PC-3 (cell line): ENCODE measurements around the gene FLNC. TPM values are rescaled to one million over a fixed set of nuclear protein-coding genes. Genes with fewer than 3 reads are reported as not detected.

Experiments used
- ATAC-seq: fragments of 200-7000 bp; cut with Tn5 transposase; 2 replicates; pipeline ENCODE4 v1.9.1; 2020; ENCODE audit warnings: mild to moderate bottlenecking, moderate library complexity
- BruUV-seq: library from RNA; stranded (reverse); fragments of 400-500 nt; replicated peaks from 2 replicates; lab custom pipeline; 2021; lab: Mats Ljungman, UMichigan
- CTCF ChIA-PET: fragments of 300-600 bp; sonication (Branson Sonifier 250); formaldehyde crosslinking; loops from one replicate; lab custom pipeline; 2022; ENCODE audit warnings: antibody characterized with exemption; lab: Charles Lee
- POLR2A ChIA-PET: fragments of 300-600 bp; sonication (Branson Sonifier 250); formaldehyde crosslinking; loops from one replicate; lab custom pipeline; 2022; ENCODE audit warnings: antibody characterized with exemption; ENCODE audit not compliant: unreplicated experiment; lab: Charles Lee
- DNase-seq: peaks from one replicate; pipeline ENCODE4 v3.0.0-alpha.2; 2015
- H2AFZ ChIP-seq: fragments of 300-600 bp; sonication (generic); 2 replicates; pipeline ENCODE4 v1.6.0; 2016; ENCODE audit warnings: antibody characterized with exemption, low read length
- H3F3A ChIP-seq: fragments of 300-600 bp; sonication (generic); one replicate; pipeline ENCODE4 v1.6.0; 2017; ENCODE audit warnings: antibody characterized with exemption, low read length, control low read depth, mild to moderate bottlenecking; ENCODE audit not compliant: unreplicated experiment
- H3K27ac ChIP-seq: fragments of 300-600 bp; sonication (generic); 2 replicates; pipeline ENCODE4 v1.5.1; 2016; ENCODE audit warnings: mild to moderate bottlenecking, low read length
- H3K27me3 ChIP-seq: fragments of 300-600 bp; sonication (generic); 2 replicates; pipeline ENCODE4 v1.6.1; 2016; ENCODE audit warnings: low read length, mixed read lengths
- H3K36me3 ChIP-seq: fragments of 300-600 bp; sonication (generic); 2 replicates; pipeline ENCODE4 v1.6.1; 2016; ENCODE audit warnings: low read depth, mixed run types, low read length, mixed read lengths
- H3K4me1 ChIP-seq: fragments of 300-600 bp; sonication (generic); 2 replicates; pipeline ENCODE4 v1.5.1; 2016; ENCODE audit warnings: low read length; ENCODE audit not compliant: insufficient read depth
- H3K4me2 ChIP-seq: fragments of 300-600 bp; sonication (generic); 2 replicates; pipeline ENCODE4 v1.6.0; 2016; ENCODE audit warnings: low read length
- H3K4me3 ChIP-seq: fragments of 300-600 bp; sonication (generic); 2 replicates; pipeline ENCODE4 v1.5.1; 2016; ENCODE audit warnings: mild to moderate bottlenecking, low read length, mixed read lengths
- H3K79me2 ChIP-seq: fragments of 300-600 bp; sonication (generic); 2 replicates; pipeline ENCODE4 v1.6.1; 2017; ENCODE audit warnings: low read length, mixed read lengths
- H3K9ac ChIP-seq: fragments of 300-600 bp; sonication (generic); 2 replicates; pipeline ENCODE4 v1.6.0; 2016; ENCODE audit warnings: mild to moderate bottlenecking, low read length
- H3K9me2 ChIP-seq: fragments of 300-600 bp; sonication (generic); replicated peaks from 2 replicates; pipeline ENCODE4 v1.6.1; 2016; ENCODE audit warnings: mixed run types, low read length, mixed read lengths
- H3K9me3 ChIP-seq: fragments of 300-600 bp; sonication (generic); 2 replicates; pipeline ENCODE4 v1.6.1; 2016; ENCODE audit warnings: low read length, mixed read lengths
- H4K20me1 ChIP-seq: fragments of 300-600 bp; sonication (generic); 2 replicates; pipeline ENCODE4 v1.6.1; 2016; ENCODE audit warnings: low read length, mixed read lengths
- EZH2 ChIP-seq: fragments of 300-600 bp; sonication (generic); IDR thresholded peaks from one replicate; pipeline ENCODE4 v1.6.1; 2017; ENCODE audit warnings: antibody characterized with exemption, mild to moderate bottlenecking, low read length; ENCODE audit not compliant: unreplicated experiment
- EZH2phosphoT487 ChIP-seq: fragments of 300-600 bp; sonication (generic); IDR thresholded peaks from 2 replicates; pipeline ENCODE4 v1.6.1; 2018; ENCODE audit warnings: mild to moderate bottlenecking, antibody characterized with exemption, low read length, borderline replicate concordance
- intact Hi-C: fragments of 100-400 bp; cut with micrococcal nuclease; formaldehyde crosslinking; loops from 2 replicates; pipeline ENCODE4 v1.9.0; 2023
- total RNA-seq: library from RNA; depleted of rRNA; stranded (reverse); fragments of >200 nt; gene quantifications from 2 replicates; pipeline ENCODE4 v1.2.3, GENCODE V29; 2014
- TF ChIP-seq, protein P1 (sequence below): fragments of 300-600 bp; sonication (generic); conservative IDR thresholded peaks from 2 replicates; pipeline ENCODE4 v1.5.1; 2017; ENCODE audit warnings: antibody characterized with exemption, low read depth, mild to moderate bottlenecking, low read length

The FLNC gene
- total RNA-seq, 1 experiment from 2014 or later = 88.7 TPM

DNA sequence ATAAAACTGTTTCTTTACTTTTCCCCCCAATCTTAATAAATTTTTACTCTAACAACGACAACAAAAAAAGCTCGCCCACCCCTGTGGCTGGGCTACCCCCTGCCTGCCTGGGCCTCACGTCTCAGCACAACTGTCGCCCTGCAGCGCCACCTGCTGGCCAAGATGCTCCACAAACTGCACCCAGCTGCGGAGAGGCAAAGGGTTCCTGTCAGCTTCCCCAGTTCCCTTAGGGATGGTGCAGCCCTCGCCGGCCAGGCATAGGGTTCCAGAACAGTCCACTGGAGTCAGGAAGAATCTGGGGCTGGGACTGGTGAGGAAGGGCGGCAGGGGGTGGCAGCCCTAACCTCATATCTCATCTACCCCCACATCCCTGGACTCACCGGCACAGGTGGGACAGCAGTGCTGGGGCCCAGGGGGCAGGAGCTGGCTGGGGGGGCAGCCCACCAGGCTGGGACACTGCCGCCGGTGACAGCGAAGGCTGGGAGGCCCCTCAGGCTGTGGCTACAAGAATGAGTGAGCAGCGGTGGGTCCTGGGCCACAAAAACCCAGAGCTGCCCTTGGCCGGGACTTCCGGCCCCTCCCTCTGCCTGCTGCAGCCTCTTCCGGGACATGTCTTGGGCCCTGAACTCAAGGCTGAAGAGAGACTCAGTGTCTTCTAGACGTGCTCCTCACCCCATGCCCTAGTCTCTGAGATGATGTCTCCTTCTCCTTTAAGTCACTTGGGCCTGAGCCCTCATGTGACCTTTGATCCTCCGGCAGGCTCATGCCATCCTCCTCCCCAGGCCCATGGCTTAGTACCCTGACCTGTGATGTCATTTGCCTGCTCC is 53.6 kb downstream of the FLNC start:
- Histone ChIP-seq H4K20me1 (no peaks in the 10 kb centered on the region), H3K27me3 (no peaks in the 10 kb centered on the region), H3K9me3 (no peaks in the 10 kb centered on the region), H3K4me3 (no peak overlapping the region), H3K27ac (no peak overlapping the region), H2AFZ (no peak overlapping the region), H3K79me2 (no peaks in the 10 kb centered on the region), H3K9ac (no peak overlapping the region), H3F3A (no peaks in the 10 kb centered on the region), H3K9me2 (no peaks in the 10 kb centered on the region), H3K36me3 (no peaks in the 10 kb centered on the region), H3K4me1 (peaks cover 10% of the 10 kb centered on the region), H3K4me2 (no peak overlapping the region)
- TF ChIP-seq EZH2phosphoT487 (no peak), EZH2 (no peak)
- TF ChIP-seq, protein P1, sequence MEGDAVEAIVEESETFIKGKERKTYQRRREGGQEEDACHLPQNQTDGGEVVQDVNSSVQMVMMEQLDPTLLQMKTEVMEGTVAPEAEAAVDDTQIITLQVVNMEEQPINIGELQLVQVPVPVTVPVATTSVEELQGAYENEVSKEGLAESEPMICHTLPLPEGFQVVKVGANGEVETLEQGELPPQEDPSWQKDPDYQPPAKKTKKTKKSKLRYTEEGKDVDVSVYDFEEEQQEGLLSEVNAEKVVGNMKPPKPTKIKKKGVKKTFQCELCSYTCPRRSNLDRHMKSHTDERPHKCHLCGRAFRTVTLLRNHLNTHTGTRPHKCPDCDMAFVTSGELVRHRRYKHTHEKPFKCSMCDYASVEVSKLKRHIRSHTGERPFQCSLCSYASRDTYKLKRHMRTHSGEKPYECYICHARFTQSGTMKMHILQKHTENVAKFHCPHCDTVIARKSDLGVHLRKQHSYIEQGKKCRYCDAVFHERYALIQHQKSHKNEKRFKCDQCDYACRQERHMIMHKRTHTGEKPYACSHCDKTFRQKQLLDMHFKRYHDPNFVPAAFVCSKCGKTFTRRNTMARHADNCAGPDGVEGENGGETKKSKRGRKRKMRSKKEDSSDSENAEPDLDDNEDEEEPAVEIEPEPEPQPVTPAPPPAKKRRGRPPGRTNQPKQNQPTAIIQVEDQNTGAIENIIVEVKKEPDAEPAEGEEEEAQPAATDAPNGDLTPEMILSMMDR = peak; percentile 94
- CTCF ChIA-PET = interaction anchor here (0.6 to 1.3 kb wide), 4 partner anchors 21 to 341 kb away, joined by 3 to 10 read pairs (median 6); partner anchors contain the start of gene ATP6V1F
- no TSS peak for BruUV-seq
- intact Hi-C loops = loop anchor here (5.0 kb wide), 3 partner anchors 92 to 407 kb away; partner anchors contain the start of genes CCDC136 and METTL2B
- DNase-seq (peak; percentile 81), ATAC-seq (peak; percentile 47)
- POLR2A ChIA-PET = no interaction called here

DNA sequence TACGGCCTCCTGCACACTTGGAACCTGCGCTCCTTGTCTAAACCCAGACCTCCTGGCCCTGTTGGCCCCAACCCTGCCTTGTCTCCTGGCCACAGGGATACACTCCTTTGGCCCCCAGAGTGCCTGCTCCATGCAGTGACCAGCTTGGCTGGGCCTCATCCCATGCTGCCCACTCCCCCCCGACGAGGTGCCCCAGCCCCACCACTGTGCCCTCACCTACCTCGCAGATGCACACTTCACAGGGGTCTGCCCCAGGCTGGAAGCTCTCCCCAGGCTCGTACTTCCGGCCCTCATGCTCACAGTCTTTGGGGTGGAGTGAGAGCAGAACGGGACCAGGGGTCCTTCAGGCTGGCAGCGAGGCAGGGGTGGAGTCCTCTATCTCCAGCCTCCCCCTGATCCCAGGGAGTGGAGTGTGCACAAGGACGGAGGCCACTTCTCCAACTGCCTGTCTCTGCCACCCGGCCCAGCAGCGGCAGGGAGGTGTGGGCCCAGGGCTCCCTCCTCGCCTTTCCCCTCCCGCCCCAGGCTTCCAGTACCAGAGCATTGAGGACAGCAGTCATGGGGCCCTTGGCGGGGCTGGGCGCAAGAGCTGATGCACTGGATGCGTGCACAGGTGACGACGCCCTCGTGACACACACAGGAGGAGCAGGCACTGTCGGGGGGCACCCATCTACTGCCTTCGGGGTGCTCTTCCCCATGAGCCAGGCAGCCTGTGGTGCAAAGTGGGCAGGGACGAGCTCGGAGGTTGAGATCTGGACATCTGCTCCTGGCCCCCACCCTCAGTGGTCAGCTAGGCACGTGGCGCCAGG is 54.6 kb downstream of the FLNC start:
- no peaks in the 10 kb centered on the region for H3K27me3 ChIP-seq
- CTCF ChIA-PET = no interaction called here
- no peak for ATAC-seq

More for the DNA sequence above, 54.6 kb downstream of the FLNC start:
- Histone ChIP-seq H2AFZ (no peak overlapping the region), H3K4me3 (no peak overlapping the region), H3K9me3 (no peaks in the 10 kb centered on the region), H3F3A (no peaks in the 10 kb centered on the region), H3K27ac (no peak overlapping the region), H3K9ac (no peak overlapping the region), H3K4me2 (no peak overlapping the region), H4K20me1 (no peaks in the 10 kb centered on the region), H3K9me2 (no peaks in the 10 kb centered on the region), H3K79me2 (no peaks in the 10 kb centered on the region), H3K36me3 (no peaks in the 10 kb centered on the region), H3K4me1 (peaks cover 10% of the 10 kb centered on the region)
- no TSS peak for BruUV-seq
- DNase-seq = no peak
- POLR2A ChIA-PET = no interaction called here
- TF ChIP-seq EZH2 (no peak), EZH2phosphoT487 (no peak)
- TF ChIP-seq, protein P1 = no peak
- intact Hi-C loops = loop anchor here (5.0 kb wide), 3 partner anchors 92 to 407 kb away; partner anchors contain the start of genes CCDC136 and METTL2B
